Gastroesophageal sphincter (tissue), 4 donors: ENCODE measurements around the gene REC8. TPM values are rescaled to one million over a fixed set of nuclear protein-coding genes. Genes with fewer than 3 reads are reported as not detected.
"Not testable (repeated sequence)": the region's sequence is repeated elsewhere in the genome, so short reads cannot be mapped to it uniquely, and the experiment has no call there.

Experiments used
- ATAC-seq: fragments of 150-250 bp; one replicate; pipeline ENCODE4 v1.9.1; 2016; ENCODE audit warnings: mild to moderate bottlenecking, moderate library complexity
- H3K27ac ChIP-seq, 4 donors: fragments of 200-600 bp; sonication (generic) in 3 of 4; 1 replicate in 3 of 4; 2 replicates in 1 of 4; pipeline ENCODE4 v1.5.1; 2016 to 2019
- H3K27me3 ChIP-seq: fragments of 200-600 bp; sonication (generic); one replicate; pipeline ENCODE4 v1.5.1; 2019
- H3K36me3 ChIP-seq, 2 donors: fragments of 200-600 bp; sonication (generic); one replicate each; pipeline ENCODE4 v1.5.1; 2019; ENCODE audit warnings: control low read depth in 1 of 2
- H3K4me1 ChIP-seq, 3 donors: fragments of 200-600 bp; sonication (generic); 1 replicate in 2 of 3; 2 replicates in 1 of 3; pipeline ENCODE4 v1.5.1; 2016 to 2019; ENCODE audit warnings: control low read depth in 2 of 3
- H3K4me3 ChIP-seq, 2 donors: fragments of 200-600 bp; sonication (generic); one replicate each; pipeline ENCODE4 v1.5.1; 2019; ENCODE audit warnings: mild to moderate bottlenecking in 1 of 2, moderate library complexity in 1 of 2
- H3K9me3 ChIP-seq, 3 donors: fragments of 200-600 bp; sonication (generic); one replicate each; pipeline ENCODE4 v1.5.1; 2017 to 2019; ENCODE audit warnings: control low read depth in 2 of 3
- CTCF ChIP-seq, 4 experiments: fragments of 200-600 bp in 2 of 4; fragments of 450-650 bp in 2 of 4; sonication (generic) in 1 of 4; IDR thresholded peaks; one replicate each; pipeline ENCODE4 v1.5.1; 2017 to 2019; ENCODE audit warnings: antibody characterized with exemption in 4 of 4, mild to moderate bottlenecking in 2 of 4, moderate library complexity in 2 of 4
- EP300 ChIP-seq: sonication (generic); formaldehyde crosslinking; IDR thresholded peaks from one replicate; pipeline ENCODE4 v1.6.1; 2017; ENCODE audit warnings: antibody characterized with exemption, mild to moderate bottlenecking
- POLR2A ChIP-seq, 2 donors: fragments of 450-650 bp; IDR thresholded peaks; one replicate each; pipeline ENCODE4 v1.6.1; 2017; ENCODE audit warnings: antibody characterized with exemption in 2 of 2, mild to moderate bottlenecking in 2 of 2, moderate library complexity in 1 of 2
- POLR2AphosphoS5 ChIP-seq: sonication (generic); formaldehyde crosslinking; IDR thresholded peaks from one replicate; pipeline ENCODE4 v1.6.1; 2017; ENCODE audit warnings: antibody characterized with exemption
- WGBS, 2 donors: methylation state at CpG; one replicate each; pipeline ENCODE4 v1.1.5; 2018; ENCODE audit warnings: low coverage in 1 of 2; 5-methylcytosine and 5-hydroxymethylcytosine counted together
- total RNA-seq, 4 donors: library from RNA; depleted of rRNA; stranded (reverse); fragments of >200 nt; gene quantifications; one replicate each; pipeline ENCODE4 v1.1.0, GENCODE V29; 2016

The REC8 gene
- total RNA-seq, 4 donors from 2014 or later, result 1.6 to 8.2 (median 6.8) TPM

- peaks cover 0 to 47% (median 13%) of the 10 kb centered on the region in 3 donors for H3K4me1 ChIP-seq
- peak overlapping the region; percentile 45 to 79 for H3K4me3 ChIP-seq
- 89 to 90% methylated on average over 5 to 6 of the region's 7 CpGs for WGBS, 2 donors
- peak overlapping the region; percentile 74 to 97 (median 92) for H3K27ac ChIP-seq
- no peaks in the 10 kb centered on the region for H3K27me3 ChIP-seq
- peaks cover 0 to 37% of the 10 kb centered on the region in 2 donors for H3K36me3 ChIP-seq
- no peak for ATAC-seq
- TF ChIP-seq POLR2AphosphoS5 (no peak), CTCF (IDR thresholded peaks at IDR 0.05) (no peak), POLR2A (IDR thresholded peaks at IDR 0.05) (no peak)
- no peaks in the 10 kb centered on the region for H3K9me3 ChIP-seq
These were observed 42.2 kb downstream of the REC8 start for GRCh38 chr14:24213866-24214662.

DNA sequence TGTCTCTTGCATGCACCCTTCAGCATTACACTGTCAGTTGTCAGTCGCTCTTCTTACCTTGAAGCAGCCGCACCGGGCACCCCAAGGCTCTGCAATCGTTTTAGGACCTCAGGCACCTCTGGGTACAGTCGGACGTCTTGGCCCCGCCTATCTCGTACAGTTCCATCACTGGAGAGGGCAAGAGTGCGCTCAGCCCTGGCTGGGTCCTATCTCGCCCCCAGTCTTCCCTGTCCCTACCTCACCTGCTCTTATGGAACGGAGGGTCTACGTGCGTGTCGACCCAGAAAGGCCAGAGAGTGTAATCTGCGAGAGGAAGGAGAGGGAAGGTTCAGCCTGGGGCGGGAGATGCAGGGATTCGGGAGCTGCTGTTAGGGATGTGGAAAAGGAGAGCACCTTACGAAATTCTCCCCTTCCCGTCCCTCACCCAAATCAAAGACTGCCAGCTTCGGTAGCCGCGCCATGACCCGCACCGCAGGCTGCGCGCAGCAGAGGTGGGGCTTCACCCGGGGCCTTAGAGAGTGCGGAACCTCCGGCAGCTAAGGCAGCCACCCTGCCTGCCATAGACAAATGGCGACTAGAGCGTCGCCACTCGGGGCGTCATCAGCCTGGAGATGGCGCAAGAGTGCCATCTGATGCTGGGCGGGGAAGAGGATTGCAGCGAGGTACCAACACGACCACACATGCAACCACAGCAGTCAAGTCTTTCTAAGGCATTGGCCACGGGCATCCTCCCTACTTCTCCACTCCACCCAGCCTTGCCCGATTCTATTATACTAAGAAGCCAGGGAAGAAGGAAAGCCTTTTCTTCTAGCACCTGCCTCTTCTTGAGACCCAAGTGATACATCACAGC, 43.8 kb downstream of the REC8 start, which contains the start of gene MDP1:
TSS of gene MDP1 (minus strand) at position 572 of the 850 bp plus-strand sequence. CDS start at position 461, 111 bp downstream.
- peak; percentile 78 for ATAC-seq
- WGBS, 2 donors, result 0% methylated on average over 3 of the region's 40 CpGs

DNA sequence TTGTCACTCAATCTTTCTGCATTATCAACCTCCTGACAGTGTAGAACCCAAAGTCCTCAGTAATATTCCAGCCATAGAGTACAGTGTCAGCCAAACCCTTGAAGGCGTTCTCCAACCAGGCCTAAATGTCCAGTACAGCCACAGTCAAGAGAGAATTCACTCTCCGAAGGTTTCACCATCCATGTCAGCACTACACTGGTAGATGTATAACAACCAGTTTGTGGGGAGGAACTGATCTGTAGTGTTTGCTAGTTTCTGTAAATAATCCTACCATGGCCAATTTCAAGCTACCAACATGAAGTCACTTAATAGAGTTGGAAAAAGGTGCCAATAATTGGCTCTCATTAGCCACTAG, 44.4 kb downstream of the REC8 start:
- Histone ChIP-seq H3K4me3 (peak overlapping the region in 1 of 2 donors; percentile 78), H3K27me3 (no peaks in the 10 kb centered on the region), H3K9me3 (no peaks in the 10 kb centered on the region), H3K36me3 (peaks cover 0 to 15% of the 10 kb centered on the region in 2 donors), H3K27ac (peak overlapping the region in 3 of 4 donors; percentile 92 to 97 (median 92)), H3K4me1 (peaks cover 0 to 46% (median 13%) of the 10 kb centered on the region in 3 donors)
- TF ChIP-seq CTCF (IDR thresholded peaks at IDR 0.05) (no peak), EP300 (no peak), POLR2A (IDR thresholded peaks at IDR 0.05) (no peak), POLR2AphosphoS5 (no peak)
- no peak for ATAC-seq
- WGBS, 2 donors, result 87 to 94% methylated on average over 2 of the region's 2 CpGs

More for the DNA sequence above, 43.8 kb downstream of the REC8 start, which contains the start of gene MDP1:
- peaks cover 0 to 47% (median 13%) of the 10 kb centered on the region in 3 donors for H3K4me1 ChIP-seq
- H3K4me3 ChIP-seq, result peak within 1 kb of the TSS; percentile 63 to 78
- TF ChIP-seq CTCF (IDR thresholded peaks at IDR 0.05), result peak in 3 of 4 experiments; percentile 42 to 75 (median 46)
- TF ChIP-seq POLR2A (IDR thresholded peaks at IDR 0.05), result peak; percentile 79 to 90
- peak; percentile 93 for TF ChIP-seq POLR2AphosphoS5
- no peak for TF ChIP-seq EP300
- H3K27me3 ChIP-seq, result no peaks in the 10 kb centered on the region
- peaks cover 0 to 21% of the 10 kb centered on the region in 2 donors for H3K36me3 ChIP-seq
- H3K9me3 ChIP-seq, result no peaks in the 10 kb centered on the region
- H3K27ac ChIP-seq, result peak within 1 kb of the TSS; percentile 76 to 97 (median 92)

DNA sequence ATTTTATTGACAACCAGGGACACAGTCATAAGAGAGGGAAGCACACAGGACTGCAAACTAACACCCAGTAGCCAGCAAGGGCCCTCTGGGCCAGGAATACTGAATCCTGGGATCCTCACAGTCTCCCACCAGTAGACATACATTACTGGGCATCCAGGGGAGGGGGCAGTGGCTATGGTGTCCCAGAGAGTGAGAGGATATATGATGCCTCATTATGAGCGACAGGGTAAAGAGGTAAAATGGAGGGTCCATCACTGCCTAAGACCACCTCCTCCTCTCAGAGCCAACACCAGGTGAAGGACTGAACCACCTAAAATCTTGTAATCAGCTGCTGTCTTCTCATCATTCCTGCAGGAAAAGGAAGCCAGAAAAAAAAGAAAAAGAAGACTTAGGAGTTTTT, 45.0 kb downstream of the REC8 start:
- H3K4me3 ChIP-seq, H3K9me3 ChIP-seq, H3K27me3 ChIP-seq, ATAC-seq: not testable (repeated sequence)
- Histone ChIP-seq H3K36me3 (peaks cover 0 to 11% of the 10 kb centered on the region in 2 donors), H3K4me1 (peaks cover 0 to 40% (median 13%) of the 10 kb centered on the region in 3 donors), H3K27ac (peak overlapping the region in 2 of 4 donors; percentile 92 to 97)
- WGBS, 2 donors, result 88% methylated on average over 1 of the region's 1 CpG; no CpG with 5 or more reads in 1 of the 2 donors

GRCh38 chr14:24219080-24219479, 47.2 kb downstream of the REC8 start:
- Histone ChIP-seq H3K4me3 (no peak overlapping the region), H3K36me3 (peaks cover 0 to 11% of the 10 kb centered on the region in 2 donors), H3K27me3 (no peaks in the 10 kb centered on the region), H3K9me3 (no peaks in the 10 kb centered on the region), H3K4me1 (peaks cover 0 to 24% (median 8%) of the 10 kb centered on the region in 3 donors), H3K27ac (no peak overlapping the region)
- no peak for ATAC-seq
- TF ChIP-seq EP300, result no peak
- no peak for TF ChIP-seq CTCF (IDR thresholded peaks at IDR 0.05)
- TF ChIP-seq POLR2A (IDR thresholded peaks at IDR 0.05), result no peak
- TF ChIP-seq POLR2AphosphoS5, result no peak
- 73 to 100% methylated on average over 2 to 3 of the region's 4 CpGs for WGBS, 2 donors
